ENCODE measurements around the gene RNF213. TPM values are rescaled to one million over a fixed set of nuclear protein-coding genes. Genes with fewer than 3 reads are reported as not detected.

Gene RNF213
- total and polyA plus RNA-seq, 2 of the 8 experiments (the other 6 are each of a cell fraction or from before 2014, with no cell fraction given), result 33.8 to 62.8 TPM

- H3K9me3 ChIP-seq (ENCODE audit: insufficient read depth in 2 of 2, low read depth in 1 of 2, low read length in 1 of 2), result no peaks in the 10 kb centered on the region
- 88% methylated on average over 13 of the region's 13 CpGs; no CpG with 5 or more reads in 1 of the 2 experiments for WGBS, 2 experiments (ENCODE audit: extremely low coverage in 1 of 2, insufficient coverage in 1 of 2, insufficient read length in 1 of 2, insufficient replicate concordance in 2 of 2, low coverage in 1 of 2, low lambda C conversion rate in 2 of 2, missing lambda C conversion rate in 1 of 2)
- H3K23ac ChIP-seq (ENCODE audit: insufficient read length), result no peak overlapping the region
- H3K56ac ChIP-seq (replicated peaks; ENCODE audit: insufficient read length, low read depth, low read length), result no peak overlapping the region
- H3K4me1 ChIP-seq (replicated peaks in 1 of 4; ENCODE audit: control insufficient read depth in 3 of 4, insufficient read depth in 4 of 4, low read length in 3 of 4), result no peaks in the 10 kb centered on the region
- H3K36me3 ChIP-seq (ENCODE audit: control insufficient read depth in 2 of 4, insufficient read depth in 4 of 4, low read length in 3 of 4), result peaks cover 20 to 66% (median 43%) of the 10 kb centered on the region in 4 experiments
- no peak overlapping the region for H2BK15ac ChIP-seq (ENCODE audit: low read length)
- H4K91ac ChIP-seq (replicated peaks; ENCODE audit: insufficient read length, low read length), result no peak overlapping the region
- no peak overlapping the region for H2BK5ac ChIP-seq (ENCODE audit: low read depth, low read length)
- H3K27ac ChIP-seq (ENCODE audit: low read depth, low read length), result no peak overlapping the region
- ChIA-PET POLR2A (ENCODE audit: partially characterized antibody) (interaction anchor here (1.2 kb wide), 1 partner anchor 163 kb away, joined by 3 read pairs; no protein-coding TSS in a partner anchor), CTCF (ENCODE audit: partially characterized antibody) (interaction anchor here (0.9 to 6.3 kb wide), 6 partner anchors 10 to 69 kb away, joined by 3 to 53 read pairs (median 6); no protein-coding TSS in a partner anchor)
- H3K9ac ChIP-seq (replicated peaks in 1 of 4; ENCODE audit: extremely low read depth in 1 of 4, low read depth in 3 of 4, low read length in 3 of 4), result no peak overlapping the region
- no peak for TF ChIP-seq SIRT6 (IDR thresholded peaks at IDR 0.05; ENCODE audit: low read length)
- no peak for TF ChIP-seq SIX5 (IDR thresholded peaks at IDR 0.05; ENCODE audit: low read depth, low read length)
- TF ChIP-seq RNF2 (IDR thresholded peaks at IDR 0.05; ENCODE audit: borderline replicate concordance, low read depth, low read length, missing control alignments, poor library complexity, severe bottlenecking), result no peak
- TF ChIP-seq SP1 (IDR thresholded peaks at IDR 0.05; ENCODE audit: low read depth, low read length), result no peak
- no peak for TF ChIP-seq POLR2AphosphoS5 (IDR thresholded peaks at IDR 0.05; ENCODE audit: low read depth, low read length)
- TF ChIP-seq RAD21 (IDR thresholded peaks at IDR 0.05 in 1 of 2, conservative IDR thresholded peaks at IDR 0.05 in 1 of 2; ENCODE audit: low read depth in 2 of 2, low read length in 2 of 2), result no peak
- no peak for TF ChIP-seq KDM4A (IDR thresholded peaks at IDR 0.05; ENCODE audit: low read depth, low read length, severe bottlenecking)
- TF ChIP-seq SAP30 (IDR thresholded peaks at IDR 0.05; ENCODE audit: insufficient read depth, insufficient replicate concordance, low read length), result no peak
- TF ChIP-seq KDM5A (IDR thresholded peaks at IDR 0.05; ENCODE audit: low read length), result no peak
- no peak overlapping the region for H2AFZ ChIP-seq (ENCODE audit: low read length)
- no peak overlapping the region for H3K14ac ChIP-seq (ENCODE audit: insufficient read length)
- H4K20me1 ChIP-seq (replicated peaks in 1 of 2; ENCODE audit: control insufficient read depth in 1 of 2, insufficient read depth in 2 of 2, low read length in 2 of 2), result peaks cover 7% of the 10 kb centered on the region in 2 experiments
- no peak overlapping the region for H3K18ac ChIP-seq (ENCODE audit: extremely low read depth, low read length)
- H3K79me2 ChIP-seq (ENCODE audit: control insufficient read depth in 1 of 2, insufficient read depth in 2 of 2, low read length in 2 of 2), result no peaks in the 10 kb centered on the region
- no peak overlapping the region for H4K5ac ChIP-seq (ENCODE audit: insufficient read length, low read depth, low read length)
- H3K27me3 ChIP-seq (replicated peaks in 1 of 4; ENCODE audit: control insufficient read depth in 3 of 4, extremely low read depth in 1 of 4, insufficient read depth in 3 of 4, low read length in 3 of 4), result no peaks in the 10 kb centered on the region
- no peak overlapping the region for H3K4me2 ChIP-seq (ENCODE audit: insufficient read depth in 1 of 2, low read depth in 2 of 2, low read length in 2 of 2)
- no peaks in the 10 kb centered on the region for H3K79me1 ChIP-seq (ENCODE audit: low read depth, low read length)
- no peak overlapping the region for H2AK5ac ChIP-seq (ENCODE audit: low read depth, low read length)
- no peak for FAIRE-seq
- no peak overlapping the region for H3K4me3 ChIP-seq (ENCODE audit: extremely low read depth in 1 of 4, insufficient read depth in 2 of 4, low read depth in 3 of 4, low read length in 4 of 4)
- H3K4ac ChIP-seq (replicated peaks; ENCODE audit: insufficient read length, low read depth, low read length), result no peak overlapping the region
- no peak overlapping the region for H2BK12ac ChIP-seq (ENCODE audit: low read depth, low read length)
- no peaks in the 10 kb centered on the region for H3K23me2 ChIP-seq (ENCODE audit: low read depth, low read length)
- DNase-seq (ENCODE audit: low read depth in 1 of 2, low spot score in 2 of 2), result no peak
- no peak overlapping the region for H4K8ac ChIP-seq (ENCODE audit: extremely low read depth, insufficient read depth, low read length)
- H2BK120ac ChIP-seq (replicated peaks; ENCODE audit: low read depth, low read length), result no peak overlapping the region
- H2BK20ac ChIP-seq (ENCODE audit: low read length), result no peak overlapping the region
Observed at GRCh38 chr17:80360396-80360795, 99.7 kb downstream of the RNF213 start.

Measured in H1 (cell line).